ENCODE data around the gene CELF5. TPM values are rescaled to one million over a fixed set of nuclear protein-coding genes. Genes with fewer than 3 reads are reported as not detected.
"Not testable (repeated sequence)": the region's sequence is repeated elsewhere in the genome, so short reads cannot be mapped to it uniquely, and the experiment has no call there.

CELF5 gene
- polyA plus RNA-seq, 3 donors, result 0.01 to 0.63 (median 0.56) TPM

DNA sequence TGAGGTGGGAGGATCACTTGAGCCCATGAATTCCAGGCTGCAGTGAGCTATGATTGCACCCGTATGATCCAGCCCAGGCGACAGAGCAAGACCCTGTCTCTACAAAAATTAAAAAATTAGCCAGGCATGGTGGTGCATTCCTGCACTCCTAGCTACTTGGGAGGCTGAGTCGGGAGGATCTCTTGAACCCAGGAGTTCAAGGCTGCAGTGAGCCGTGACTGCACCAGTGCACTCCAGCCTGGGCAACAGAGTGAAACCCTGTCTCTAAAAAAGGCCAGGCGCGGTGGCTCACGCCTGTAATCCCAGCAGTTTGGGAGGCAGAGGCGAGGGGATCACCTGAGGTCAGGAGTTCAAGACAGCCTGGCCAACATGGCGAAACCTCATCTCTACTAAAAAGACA, 118.5 kb downstream of the CELF5 start:
- not testable (repeated sequence) for H3K27ac ChIP-seq (ENCODE audit: low read depth, low read length)
- 81 to 94% (median 84%) methylated on average over 9 of the region's 9 CpGs for WGBS, 3 donors

DNA sequence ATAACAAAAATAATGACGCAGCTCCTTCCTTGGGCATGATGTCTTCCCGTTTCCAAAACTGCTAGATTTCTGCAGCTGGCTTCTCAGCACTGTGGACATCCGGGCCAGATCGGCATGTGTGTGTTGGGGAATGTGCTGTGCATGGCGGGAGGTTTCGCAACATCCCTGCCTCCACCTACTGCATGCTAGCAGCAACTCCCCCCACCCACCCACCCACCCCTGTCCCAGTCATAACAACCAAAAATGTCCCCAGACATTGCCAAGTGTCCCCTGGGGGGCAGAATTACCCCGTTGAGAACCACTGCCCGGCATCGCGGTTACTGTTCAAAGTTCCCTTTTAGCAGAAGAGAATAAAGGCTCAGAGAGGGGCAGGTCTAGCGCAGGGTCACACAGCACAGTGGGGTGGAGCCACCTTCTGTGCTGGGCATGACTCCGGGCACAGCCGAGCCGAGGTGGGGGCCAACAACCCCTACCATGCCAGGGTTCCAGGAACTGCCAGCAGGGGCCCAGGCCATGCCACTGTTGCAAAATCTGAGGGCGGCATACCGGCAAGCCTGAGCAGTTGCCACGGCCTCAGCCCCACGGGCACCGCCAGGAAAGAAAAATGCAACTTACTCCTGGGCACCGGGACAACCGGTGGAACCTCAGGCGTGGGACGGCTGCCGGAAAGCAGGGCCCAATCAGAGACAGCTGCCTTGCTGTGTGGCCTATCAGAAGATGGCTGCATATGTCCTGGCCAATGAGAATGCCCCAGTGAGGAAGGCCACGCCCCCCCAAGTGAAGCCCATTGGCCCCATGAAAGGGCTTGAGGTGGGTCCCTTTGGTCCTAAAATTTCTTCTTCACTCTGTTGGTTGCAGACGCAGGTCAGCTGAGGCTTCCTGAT, 119.4 kb downstream of the CELF5 start:
- whole genome bisulfite sequencing, 3 donors, result 14 to 28% (median 16%) methylated on average over 26 of the region's 26 CpGs
- peak overlapping the region; percentile 43 for H3K27ac ChIP-seq (ENCODE audit: low read depth, low read length)

DNA sequence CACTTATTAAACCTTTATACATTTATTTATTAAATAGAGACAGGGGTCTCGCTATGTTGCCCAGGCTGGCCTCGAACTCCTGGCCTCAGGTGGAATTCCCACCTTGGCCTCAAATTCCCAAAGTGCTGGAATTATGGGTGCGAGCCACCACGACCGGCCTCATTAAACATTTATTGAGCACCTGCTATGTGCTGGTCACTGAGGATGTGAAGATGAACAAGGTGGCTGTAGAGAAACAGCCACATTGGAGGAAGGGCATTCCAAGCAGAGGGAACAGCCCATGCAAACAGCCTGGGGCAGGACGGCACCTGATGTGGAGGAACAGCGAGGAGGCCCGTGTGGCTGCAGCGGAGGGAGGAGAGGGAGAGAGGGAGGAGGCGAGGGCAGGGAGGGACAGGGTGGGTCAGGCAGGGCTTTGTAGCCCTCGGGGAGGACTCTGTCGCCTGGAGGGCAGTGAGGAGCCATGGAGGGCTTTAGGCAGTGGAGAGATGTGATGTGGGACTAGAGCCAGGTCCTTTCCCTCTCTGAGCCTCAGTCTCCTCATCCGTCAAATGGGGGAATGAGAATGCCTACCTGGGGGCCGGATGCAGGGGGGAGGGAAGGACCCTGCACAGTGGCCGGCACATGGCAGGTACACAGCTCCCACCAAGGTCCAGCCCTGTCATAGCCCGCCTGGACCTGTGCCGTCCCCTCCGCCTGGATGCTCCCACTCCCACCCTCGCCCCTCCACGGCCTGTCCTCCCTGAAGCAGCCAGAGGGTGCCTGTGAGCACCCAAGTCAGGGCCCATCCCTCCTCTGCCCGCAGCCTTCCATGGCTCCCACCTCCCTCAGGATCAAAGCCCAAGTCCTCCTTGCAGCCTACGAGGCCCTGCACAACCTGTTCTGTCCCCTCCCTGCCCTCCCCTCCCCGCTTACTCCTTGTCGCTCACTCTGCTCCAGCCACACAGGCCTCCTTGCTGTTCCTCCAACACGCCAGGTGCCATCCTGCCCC, 120.4 kb downstream of the CELF5 start:
- 90 to 92% (median 91%) methylated on average over 22 to 25 of the region's 25 CpGs for WGBS, 3 donors
- H3K27ac ChIP-seq (ENCODE audit: low read depth, low read length), result no peak overlapping the region

DNA sequence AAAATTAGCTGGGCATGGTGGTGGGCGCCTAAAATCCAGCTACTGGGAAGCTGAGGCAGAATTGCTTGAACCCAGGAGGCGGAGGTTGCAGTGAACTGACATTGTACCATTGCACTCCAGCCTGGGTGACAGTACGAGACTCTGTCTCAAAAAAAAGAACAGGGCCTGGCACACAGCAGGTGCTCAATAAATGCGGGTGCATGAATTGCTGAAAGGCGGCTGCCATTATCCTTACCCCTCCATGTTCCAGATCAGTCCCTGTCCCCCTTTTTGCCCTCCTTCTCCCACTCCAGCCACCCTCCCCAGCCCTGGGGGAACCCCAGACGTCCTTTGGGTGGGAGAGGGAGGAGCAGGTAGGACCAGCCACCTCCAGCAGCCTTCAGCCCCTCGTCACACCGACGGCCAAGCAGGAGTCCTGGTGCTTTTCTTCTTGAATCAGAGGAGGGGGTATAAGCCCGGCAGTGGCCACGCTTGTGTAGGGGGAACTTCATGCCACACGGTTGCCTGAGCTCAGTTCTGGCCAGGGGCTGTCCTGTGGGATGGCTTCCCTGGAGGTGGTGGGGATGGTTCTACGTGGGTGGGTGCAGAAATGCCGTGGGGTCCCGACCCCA, 121.5 kb downstream of the CELF5 start:
- 58 to 71% (median 66%) methylated on average over 14 to 15 of the region's 15 CpGs for WGBS, 3 donors
- no peak overlapping the region for H3K27ac ChIP-seq (ENCODE audit: low read depth, low read length)

Other genes starting within 250 kb of the CELF5 start
- 1 to 10 TPM in 2 of 3 donors, under 1 TPM in 1; 0.77 to 2.2 (median 1.8) TPM for gene TLE6, start 247.1 kb upstream of the CELF5 start, polyA plus RNA-seq
- 10 to 100 TPM; 21.1 to 53.6 (median 25.2) TPM for gene TLE2, start 195.4 kb upstream of the CELF5 start, polyA plus RNA-seq
- 100 to 1,000 TPM; 266 to 554 (median 286) TPM for gene TLE5, start 162.2 kb upstream of the CELF5 start, polyA plus RNA-seq
- gene GNA11, start 130.3 kb upstream of the CELF5 start, polyA plus RNA-seq, result 10 to 100 TPM; 20.5 to 38.1 (median 36.8) TPM
- gene GNA15, start 88.6 kb upstream of the CELF5 start, polyA plus RNA-seq, result 1 to 10 TPM in 2 of 3 donors, under 1 TPM in 1; 0.86 to 8.5 (median 6.9) TPM
- 1 to 10 TPM; 1.5 to 8.3 (median 8.2) TPM for gene S1PR4, start 45.9 kb upstream of the CELF5 start, polyA plus RNA-seq
- gene NCLN, start 38.7 kb upstream of the CELF5 start, polyA plus RNA-seq, result 10 to 100 TPM; 26.3 to 51.8 (median 37.5) TPM
- gene NFIC, start 141.9 kb downstream of the CELF5 start, polyA plus RNA-seq, result 10 to 100 TPM; 57.8 to 87.3 (median 81.7) TPM

All from adipose tissue (tissue), 3 donors.